Epithelial cell of esophagus (primary cell): ENCODE data around the gene PMAIP1.
A peak's percentile ranks its signal among the peaks of the same experiment; 100 is the strongest.

ENCODE experiments used
- DNase-seq: peaks from one replicate; pipeline ENCODE4 v3.0.0; 2010; ENCODE audit warnings: low read depth
- H3K4me3 ChIP-seq: 2 replicates; pipeline ENCODE4 v1.5.1; 2011; ENCODE audit warnings: mild to moderate bottlenecking, low read length, control low read depth
- TF ChIP-seq, protein P1 (sequence below): IDR thresholded peaks from 2 replicates; pipeline ENCODE4 v1.5.1; 2011; ENCODE audit warnings: low read depth, mild to moderate bottlenecking, low read length, control low read depth, inconsistent platforms; ENCODE audit not compliant: insufficient read depth; ENCODE audit errors: missing control alignments

Gene PMAIP1

DNA sequence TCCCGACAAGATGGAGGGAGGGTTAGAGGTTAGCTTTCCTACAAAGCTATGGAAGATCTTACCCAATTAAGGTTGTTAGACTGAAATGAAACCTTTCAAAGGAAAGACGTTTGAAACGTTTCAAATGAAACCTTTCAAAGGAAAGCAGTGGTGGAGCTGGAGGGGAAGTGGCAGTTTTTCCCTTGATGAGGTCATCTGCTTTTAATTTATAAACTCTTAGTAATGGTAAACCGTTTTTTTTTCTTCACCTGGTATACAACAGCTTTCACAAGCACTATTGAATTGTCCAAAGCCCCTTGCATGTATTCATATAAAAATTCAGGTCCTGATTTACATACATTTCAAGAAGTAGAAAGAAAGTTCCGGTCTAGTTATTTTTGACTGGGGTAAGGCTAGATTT, 7.4 kb downstream of the PMAIP1 start:
- DNase-seq: no peak
- H3K4me3 ChIP-seq: no peak overlapping the region
- TF ChIP-seq, protein P1, sequence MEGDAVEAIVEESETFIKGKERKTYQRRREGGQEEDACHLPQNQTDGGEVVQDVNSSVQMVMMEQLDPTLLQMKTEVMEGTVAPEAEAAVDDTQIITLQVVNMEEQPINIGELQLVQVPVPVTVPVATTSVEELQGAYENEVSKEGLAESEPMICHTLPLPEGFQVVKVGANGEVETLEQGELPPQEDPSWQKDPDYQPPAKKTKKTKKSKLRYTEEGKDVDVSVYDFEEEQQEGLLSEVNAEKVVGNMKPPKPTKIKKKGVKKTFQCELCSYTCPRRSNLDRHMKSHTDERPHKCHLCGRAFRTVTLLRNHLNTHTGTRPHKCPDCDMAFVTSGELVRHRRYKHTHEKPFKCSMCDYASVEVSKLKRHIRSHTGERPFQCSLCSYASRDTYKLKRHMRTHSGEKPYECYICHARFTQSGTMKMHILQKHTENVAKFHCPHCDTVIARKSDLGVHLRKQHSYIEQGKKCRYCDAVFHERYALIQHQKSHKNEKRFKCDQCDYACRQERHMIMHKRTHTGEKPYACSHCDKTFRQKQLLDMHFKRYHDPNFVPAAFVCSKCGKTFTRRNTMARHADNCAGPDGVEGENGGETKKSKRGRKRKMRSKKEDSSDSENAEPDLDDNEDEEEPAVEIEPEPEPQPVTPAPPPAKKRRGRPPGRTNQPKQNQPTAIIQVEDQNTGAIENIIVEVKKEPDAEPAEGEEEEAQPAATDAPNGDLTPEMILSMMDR: no peak

DNA sequence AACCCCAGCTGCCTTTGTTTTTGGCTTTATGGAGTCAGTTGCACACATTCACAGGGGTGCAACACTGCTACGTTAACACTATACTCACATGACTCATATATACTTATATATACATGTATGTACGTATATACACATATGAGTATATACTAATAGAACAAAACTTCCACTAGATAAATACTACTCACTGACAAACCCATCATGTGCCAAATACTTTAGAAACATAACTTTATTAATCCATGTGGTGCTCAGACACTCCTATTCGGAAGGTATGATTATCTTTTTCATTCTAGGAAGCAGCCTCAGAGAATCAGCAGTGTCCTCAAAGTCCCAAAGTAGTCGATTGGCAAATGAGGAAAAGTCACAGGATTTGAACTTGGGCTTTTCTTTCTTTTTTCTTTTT, 7.9 kb downstream of the PMAIP1 start:
- no peak overlapping the region for H3K4me3 ChIP-seq

DNA sequence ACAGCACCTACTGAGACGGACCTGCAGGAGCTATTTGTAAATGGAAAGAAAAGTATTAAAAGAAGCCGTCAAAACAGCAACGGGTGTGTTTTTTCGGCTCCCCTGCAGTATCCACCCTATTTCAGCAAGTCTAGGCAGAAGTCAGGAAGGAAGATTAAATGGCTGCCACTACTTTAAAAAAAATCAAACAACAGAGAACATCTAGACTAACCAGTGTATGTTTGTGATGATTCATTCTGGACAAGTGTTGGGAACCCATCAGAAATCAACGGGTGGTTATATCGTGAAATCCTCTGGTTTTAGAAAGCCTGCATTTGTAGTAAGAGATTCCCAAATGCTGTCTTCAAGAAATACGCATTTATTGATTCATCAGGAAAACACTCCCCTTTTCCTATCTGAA, 9.0 kb downstream of the PMAIP1 start:
- peak; percentile 70 for DNase-seq
- H3K4me3 ChIP-seq: no peak overlapping the region
- TF ChIP-seq, protein P1: no peak

More for the DNA sequence above, 7.9 kb downstream of the PMAIP1 start:
- TF ChIP-seq, protein P1: no peak
- no peak for DNase-seq

DNA sequence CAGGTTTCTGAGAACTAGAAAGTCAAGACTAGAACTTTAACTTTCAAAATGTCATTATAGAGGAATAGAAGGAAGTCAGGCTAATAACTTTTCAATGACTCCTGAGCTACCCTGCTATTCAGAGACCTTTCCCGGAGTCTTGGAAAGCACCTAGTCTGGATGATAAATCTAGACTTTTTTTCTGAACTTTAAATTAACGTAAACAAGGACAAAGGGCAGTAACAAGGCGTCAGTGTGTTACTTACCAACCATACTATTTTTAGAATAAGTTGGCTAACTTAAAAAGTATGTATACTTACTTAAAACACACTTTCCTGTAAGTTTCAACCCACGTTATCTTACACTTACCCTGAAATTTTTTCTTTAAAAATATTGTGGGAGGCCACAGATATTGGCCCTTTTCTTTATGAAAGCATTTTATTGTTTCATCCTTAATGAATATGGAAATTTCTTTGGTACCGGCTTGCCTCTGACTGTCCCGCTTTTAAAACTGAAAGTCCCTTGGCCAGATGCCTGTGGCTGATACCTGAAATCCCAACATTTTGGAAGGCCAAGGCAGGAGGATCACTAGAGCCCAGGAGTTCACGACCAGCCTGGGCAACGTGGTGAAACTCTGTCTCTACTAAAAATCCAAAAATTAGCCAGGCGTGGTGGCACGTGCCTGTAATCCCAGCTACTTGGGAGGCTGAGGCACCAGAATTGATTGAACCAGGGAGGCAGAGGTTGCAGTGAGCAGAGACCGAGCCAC, 9.7 kb downstream of the PMAIP1 start:
- DNase-seq: peak; percentile 47
- TF ChIP-seq, protein P1: no peak
- no peak overlapping the region for H3K4me3 ChIP-seq

DNA sequence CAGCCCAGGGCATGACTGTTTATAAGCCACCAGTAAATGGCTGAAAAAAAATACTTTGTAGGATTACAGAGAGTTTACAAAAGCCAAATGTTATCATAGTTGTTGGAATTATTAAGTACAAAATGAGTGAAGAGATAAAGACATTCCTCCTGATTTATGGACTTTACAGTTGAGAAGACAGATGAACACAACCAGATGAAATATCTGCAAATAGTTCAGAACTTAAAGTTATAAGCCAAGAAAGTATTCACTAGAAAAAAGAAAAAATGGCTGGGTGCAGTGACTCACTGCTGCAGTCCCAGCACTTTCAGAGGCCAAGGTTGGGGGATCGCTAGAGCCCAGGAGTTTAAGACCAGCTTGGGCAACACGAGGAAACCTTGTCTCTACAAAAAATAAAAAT, 11.2 kb downstream of the PMAIP1 start:
- no peak overlapping the region for H3K4me3 ChIP-seq
- TF ChIP-seq, protein P1: no peak
- no peak for DNase-seq

DNA sequence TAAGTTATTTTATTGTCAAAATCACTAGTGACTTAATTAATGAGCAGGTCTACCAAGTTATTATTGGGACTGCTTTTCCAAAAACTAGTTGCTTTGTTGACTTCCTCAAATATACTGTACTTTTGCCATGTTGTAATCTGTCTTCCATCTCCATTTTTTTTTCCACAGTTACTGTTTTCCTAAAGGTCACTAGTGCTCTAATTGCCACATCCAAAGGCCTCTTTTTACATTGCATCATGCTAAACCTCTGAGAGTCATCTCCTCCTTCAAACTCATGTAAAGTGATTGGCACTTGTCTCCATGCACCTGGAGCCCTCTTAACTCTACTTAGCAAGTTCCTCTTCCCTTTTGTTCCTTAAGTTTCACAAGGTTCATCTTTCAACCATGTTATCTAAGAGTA, 11.8 kb downstream of the PMAIP1 start:
- H3K4me3 ChIP-seq: no peak overlapping the region
- DNase-seq: no peak
- TF ChIP-seq, protein P1: no peak

DNA sequence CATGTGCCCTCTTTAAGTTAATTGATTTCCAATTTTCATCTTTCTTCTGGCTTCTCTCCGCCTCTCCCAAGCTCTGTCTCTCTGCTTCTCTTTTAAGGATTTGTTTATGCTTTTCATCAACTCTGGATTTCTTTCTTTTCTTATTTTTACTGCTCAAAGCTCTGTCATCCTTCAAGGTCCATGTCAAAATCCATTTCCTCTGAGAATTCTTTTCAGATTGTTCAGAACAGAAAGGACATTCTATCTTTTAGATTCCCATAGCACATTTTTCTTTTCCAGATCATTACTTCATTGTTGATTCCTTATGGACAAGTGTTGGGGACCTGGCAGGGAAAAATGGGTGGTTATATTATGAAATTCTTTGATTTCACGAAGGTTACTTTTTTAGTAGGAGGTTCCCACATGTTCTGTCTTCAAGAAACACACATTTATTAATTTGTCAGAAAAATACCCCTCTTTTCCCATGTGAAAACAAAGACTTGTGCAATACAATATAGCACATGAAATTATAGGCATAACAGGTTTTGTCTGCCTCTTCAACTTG, 12.3 kb downstream of the PMAIP1 start:
- TF ChIP-seq, protein P1: no peak
- DNase-seq: no peak
- H3K4me3 ChIP-seq: no peak overlapping the region
